RPMI7951 (cell line): Measurements from ENCODE around the gene TSSK2. TPM values are rescaled to one million over a fixed set of nuclear protein-coding genes. Genes with fewer than 3 reads are reported as not detected.
"Not testable (repeated sequence)": the region's sequence is repeated elsewhere in the genome, so short reads cannot be mapped to it uniquely, and the experiment has no call there.

Source experiments
- DNase-seq: peaks from one replicate; pipeline ENCODE4 v3.0.0-alpha.2; 2012; ENCODE audit warnings: low read depth
- total RNA-seq: library from RNA; depleted of rRNA; stranded (reverse); fragments of >200 nt; shearing (Covaris generic); gene quantifications from 2 replicates; pipeline ENCODE4 v1.2.3, GENCODE V29; 2014; rRNA removed

Gene TSSK2
- not detected in 2 replicates for total RNA-seq

DNA sequence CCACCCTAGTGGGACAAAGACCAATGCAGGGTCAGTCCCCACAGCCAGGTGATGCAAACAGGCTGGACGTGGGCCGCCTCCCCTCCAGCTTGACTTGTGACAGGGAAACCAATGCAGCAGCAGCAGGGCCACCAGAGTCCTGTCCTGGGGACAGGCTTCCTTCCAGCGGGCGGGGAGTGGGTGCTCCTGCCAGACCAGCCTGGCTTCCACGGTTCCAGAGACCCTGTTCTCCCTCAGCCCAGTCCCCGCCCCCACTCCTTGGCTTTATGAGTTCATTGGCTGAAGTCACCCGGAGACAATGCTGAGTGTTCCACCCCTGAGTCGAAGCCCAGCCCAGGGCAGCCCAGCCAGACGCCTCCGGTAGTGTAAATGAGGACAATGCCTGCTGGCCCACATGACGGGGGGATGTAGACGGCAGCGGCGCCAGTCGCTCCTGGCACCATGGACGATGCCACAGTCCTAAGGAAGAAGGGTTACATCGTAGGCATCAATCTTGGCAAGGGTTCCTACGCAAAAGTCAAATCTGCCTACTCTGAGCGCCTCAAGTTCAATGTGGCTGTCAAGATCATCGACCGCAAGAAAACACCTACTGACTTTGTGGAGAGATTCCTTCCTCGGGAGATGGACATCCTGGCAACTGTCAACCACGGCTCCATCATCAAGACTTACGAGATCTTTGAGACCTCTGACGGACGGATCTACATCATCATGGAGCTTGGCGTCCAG is at the start of gene TSSK2:
Gene TSSK2 (plus strand): TSS at position 350 of the 726 bp plus-strand sequence. CDS start 92 bp downstream, at position 442.
- no peak for DNase-seq

DNA sequence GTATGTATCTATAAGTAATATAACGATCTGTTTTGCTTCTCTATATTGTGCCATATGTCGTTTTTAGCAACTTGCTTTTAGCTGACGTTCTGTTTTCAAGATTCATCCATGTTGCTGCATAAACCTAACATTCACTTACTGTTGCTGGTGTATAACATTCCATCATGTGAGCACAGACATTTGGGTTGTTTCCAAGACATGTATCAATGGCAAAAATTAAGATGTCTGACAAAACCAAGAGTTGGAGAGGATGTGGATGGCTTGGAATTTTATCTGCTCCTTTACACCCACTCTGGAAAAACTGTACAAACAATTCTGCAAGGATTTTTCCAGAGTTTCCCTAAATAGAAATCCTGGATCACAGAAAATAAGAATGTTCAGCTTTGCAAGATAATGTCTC is 49.8 kb upstream of the TSSK2 start:
- DNase-seq = no peak

DNA sequence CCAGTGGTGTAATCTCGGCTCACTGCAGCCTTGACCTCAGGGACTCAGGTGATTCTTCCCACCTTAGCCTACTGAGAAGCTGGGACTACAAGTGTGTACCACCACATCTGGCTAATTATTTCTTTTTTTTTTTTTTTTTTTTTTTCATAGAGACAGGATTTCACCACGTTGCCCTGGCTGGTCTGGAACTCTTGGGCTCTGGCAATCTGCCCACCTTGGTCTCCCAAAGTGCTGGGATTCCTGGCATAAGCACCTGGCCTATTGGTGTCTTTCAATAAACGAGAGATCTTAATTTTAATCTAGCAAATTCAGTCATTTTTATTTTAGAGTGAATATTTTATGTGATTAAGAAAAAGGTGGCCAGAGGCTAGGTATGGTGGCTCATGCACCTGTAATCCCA is 49.0 kb upstream of the TSSK2 start:
- DNase-seq = no peak

DNA sequence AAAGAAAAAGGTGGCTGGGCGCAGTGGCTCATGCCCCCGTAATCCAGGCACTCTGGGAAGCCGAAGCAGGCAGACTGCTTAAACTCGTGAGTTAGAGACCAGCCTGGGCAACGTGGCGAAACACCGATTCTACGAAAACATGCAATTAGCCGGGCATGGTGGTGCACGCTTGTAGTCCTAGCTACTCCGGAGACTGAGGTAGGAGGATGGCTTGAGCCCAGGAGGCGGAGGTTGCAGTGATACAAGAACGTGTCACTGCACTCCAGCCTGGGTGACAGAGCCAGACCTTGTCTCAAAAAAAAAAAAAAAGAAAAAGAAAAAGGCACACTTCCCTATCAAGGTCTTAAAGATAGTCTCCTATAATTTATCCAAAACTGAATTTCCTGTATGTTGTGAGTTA is 48.3 kb upstream of the TSSK2 start:
- DNase-seq = no peak

DNA sequence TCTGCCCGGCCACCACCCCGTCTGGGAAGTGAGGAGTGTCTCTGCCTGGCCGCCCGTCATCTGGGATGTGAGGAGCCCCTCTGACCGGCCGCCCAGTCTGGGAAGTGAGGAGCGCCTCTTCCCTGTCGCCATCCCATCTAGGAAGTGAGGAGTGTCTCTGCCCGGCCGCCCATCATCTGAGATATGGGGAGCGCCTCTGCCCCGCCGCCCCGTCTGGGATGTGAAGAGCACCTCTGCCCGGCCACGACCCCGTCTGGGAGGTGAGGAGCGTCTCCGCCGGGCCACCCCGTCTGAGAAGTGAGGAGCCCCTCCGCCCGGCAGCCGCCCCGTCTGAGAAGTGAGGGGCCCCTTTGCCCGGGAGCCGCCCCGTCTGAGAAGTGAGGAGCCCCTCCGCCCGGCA is 47.0 kb upstream of the TSSK2 start:
- DNase-seq = not testable (repeated sequence)

DNA sequence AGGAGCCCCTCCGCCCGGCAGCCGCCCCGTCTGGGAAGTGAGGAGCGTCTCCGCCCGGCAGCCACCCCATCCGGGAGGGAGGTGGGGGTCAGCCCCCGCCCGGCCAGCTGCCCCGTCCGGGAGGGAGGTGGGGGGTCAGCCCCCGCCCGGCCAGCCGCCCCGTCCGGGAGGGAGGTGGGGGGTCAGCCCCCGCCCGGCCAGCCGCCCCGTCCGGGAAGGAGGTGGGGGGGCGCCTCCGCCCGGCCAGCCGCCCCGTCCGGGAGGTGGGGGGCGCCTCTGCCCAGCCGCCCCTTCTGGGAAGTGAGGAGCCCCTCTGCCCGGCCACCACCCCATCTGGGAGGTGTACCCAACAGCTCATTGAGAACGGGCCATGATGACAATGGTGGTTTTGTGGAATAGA is 46.5 kb upstream of the TSSK2 start:
- DNase-seq = not testable (repeated sequence)

DNA sequence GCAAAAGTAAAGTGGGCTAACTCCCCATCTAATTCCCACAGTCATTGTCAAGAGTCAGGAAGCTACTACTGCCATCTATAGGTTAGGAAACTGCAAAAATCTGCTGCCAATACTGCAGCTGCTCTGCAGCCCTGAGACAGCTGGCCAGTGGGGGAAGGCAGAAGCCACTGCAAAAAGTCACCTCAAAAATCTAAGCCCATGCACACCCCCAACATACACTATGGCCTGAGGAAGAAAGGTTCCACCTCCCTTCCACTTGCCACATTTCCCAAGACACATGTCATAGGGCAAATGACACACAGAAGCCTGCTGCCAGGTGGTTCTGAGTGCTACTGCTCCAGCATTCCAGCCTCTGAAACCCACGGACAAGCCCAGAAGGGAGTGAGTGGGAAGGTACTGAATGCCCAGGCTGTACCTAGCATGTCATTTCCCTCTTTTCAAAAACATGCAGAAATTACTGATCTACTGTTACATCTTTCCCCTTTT is 45.8 kb upstream of the TSSK2 start:
- peak; percentile 39 for DNase-seq

DNA sequence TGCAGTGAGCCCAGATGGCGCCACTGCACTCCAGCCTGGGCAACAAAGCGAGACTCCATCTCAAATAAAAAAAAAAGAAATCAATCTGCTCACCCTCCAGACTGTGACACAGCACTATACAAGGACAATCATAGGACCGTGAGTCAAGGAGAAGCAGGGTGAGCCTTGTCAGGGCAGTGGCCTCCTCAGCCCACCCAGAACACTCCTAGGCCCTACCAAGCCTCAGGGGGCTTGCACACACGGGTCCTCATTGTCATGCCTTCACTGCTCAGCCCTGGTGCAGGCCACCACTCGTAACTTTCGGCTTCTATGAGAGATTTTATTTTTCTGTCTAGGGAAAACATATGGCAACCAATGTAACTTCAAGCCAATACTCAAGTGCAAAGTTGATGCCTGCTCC is 44.7 kb upstream of the TSSK2 start:
- DNase-seq = no peak

DNA sequence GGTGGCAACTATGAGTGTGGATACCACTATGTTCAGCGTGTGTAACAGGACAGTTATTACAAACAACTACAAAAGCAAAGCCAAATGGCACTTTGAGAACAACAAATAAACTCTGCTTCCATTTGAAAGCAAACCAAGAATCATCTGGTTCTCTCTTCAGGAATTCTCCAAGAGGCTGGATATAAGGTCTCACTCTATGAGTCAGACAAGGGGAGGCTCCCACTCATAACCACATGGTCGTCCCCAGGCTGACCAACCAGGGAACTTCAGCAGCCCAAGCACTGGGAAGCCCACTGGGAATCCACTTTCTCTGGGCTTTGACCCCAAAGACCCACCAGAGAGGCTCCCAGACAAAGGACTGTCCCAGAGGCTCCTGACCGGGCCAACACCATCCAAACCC is 44.2 kb upstream of the TSSK2 start:
- peak; percentile 47 for DNase-seq

DNA sequence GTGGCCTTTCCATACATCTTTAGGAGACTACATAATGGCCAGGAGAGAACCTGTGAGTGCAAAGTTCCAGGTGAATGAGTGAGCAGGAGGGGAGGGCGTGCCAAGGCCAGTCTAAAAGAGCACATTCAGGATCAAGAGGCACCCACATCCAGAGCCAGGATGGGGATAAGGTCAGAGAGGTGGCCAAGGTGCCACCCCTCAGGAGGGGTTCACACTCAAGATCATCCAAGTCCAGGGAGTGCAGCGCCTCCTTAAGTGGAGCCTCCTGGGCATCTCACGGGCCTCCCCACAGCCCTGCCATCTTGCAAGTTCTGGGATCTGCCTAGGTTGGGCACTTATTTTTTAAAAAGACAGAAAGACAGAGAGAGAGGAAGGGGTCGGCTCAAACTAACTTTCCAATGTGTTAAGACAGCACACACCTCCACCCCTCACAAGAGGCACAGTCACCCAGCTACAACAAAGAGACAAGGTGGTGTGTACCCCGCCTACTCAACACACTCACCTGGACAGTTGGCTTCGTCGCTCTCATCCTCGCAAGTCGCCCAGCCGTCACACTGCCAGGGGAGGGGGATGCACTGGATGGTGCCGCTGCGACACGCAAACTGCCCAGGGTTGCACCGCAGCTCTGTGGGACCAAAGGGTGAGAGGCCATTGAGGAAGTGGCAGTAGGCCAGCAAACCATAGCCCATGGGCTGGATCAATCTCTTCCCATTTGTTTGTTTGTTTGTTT is 42.1 kb upstream of the TSSK2 start:
- no peak for DNase-seq

DNA sequence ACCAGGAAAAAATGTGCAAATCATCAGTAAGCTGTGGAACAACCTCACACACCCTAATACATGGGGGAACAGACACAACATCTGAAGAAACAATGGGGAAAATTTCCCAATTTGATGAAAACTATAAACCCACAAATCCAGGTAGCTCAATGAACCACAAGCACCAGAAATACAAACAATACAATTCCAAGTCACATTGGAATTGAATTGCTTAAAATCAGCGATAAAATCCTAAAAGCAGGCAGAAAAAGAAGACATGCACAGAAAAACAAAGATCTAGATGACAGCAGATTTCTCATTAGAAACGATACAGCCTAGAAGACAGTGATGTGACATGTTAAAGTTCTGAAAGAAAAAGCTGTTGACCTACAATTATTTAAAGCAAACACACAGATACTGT is 40.9 kb upstream of the TSSK2 start:
- no peak for DNase-seq

DNA sequence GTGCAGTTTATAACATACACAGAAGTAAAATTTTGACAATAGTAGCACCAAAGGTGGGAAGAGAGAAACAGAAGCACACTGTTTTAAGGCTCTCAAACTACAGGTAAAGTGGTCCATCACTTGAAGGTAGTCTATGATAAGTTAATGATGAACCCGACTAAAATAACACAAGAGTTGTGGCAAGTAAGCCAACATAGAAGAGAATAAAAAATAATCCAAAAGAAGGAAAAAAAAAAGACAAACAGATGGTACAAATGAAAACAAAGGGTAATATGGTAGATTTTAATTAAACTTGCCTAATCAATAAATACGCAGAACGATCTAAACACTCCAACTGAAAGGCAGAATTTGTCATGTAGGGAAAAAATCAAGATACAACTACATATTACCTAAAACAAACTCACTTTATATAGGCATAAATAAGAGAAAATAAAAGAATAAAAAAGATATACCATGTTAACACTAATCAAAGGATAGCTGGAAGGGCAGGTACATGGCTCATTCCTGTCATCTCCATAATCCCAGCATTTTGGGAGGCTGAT is 40.5 kb upstream of the TSSK2 start:
- no peak for DNase-seq

DNA sequence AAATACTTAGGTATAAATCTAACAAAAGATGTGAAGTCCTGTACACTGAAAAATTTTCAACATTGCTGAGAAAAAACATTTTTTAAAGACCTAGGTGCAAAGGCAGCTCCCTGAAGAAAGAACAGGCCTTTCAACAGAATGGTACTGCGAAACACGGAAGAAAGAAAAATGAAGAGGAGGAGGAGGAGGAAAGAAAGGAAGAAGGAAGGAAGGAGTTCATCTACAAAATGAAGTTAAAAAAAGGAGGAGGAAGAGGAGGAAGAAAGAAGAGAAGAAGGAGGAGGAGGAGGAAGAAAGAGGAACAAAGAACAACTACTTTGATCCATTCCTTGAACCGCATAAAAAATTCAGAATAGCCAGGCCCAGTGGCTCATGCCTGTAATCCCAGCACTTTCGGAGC is 38.4 kb upstream of the TSSK2 start:
- DNase-seq = no peak

DNA sequence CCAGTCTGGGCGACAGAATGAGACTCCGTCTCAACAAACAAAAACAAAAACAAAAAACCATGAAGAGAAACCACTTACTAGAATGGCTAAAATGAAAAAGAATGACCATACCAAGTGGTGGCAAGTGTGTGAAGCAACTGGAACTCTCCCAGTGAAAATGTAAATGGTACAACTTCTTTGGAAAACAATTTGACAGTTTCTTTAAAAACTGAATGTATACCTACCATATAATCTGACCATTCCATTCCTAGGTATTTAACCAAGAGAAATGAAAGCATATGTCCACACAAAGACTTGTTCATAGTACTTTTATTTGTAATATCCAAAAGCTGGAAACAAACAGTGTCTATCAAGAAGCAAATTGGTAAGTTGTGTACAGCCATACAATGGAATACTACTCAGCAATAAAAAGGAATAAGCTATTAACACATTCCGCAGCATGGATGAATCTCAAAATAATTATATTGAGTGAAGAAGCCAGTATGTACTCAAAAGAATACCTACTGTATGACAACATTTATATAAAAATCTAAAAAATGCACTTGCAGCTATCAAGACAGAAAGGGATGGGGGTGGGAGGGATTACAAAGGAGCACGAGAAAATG is 36.6 kb upstream of the TSSK2 start:
- DNase-seq = no peak

DNA sequence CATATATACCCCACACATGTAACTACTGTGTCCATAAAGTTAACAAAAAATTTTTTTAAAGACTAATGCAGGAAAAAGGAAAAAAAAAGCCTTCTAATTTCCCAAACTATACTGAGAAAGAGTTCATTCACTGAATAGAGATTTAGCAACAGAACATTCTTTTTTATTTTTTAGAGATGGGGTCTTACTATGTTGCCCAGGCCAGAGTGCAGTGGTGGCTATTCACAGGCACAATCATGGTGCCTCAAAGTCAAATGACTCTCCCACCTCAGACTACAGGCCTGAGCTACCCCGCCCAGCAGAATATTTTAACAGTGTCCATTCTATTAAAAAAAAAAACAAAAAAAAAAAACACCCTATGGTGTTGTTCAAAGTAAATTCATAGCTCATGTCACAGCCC is 34.6 kb upstream of the TSSK2 start:
- no peak for DNase-seq

DNA sequence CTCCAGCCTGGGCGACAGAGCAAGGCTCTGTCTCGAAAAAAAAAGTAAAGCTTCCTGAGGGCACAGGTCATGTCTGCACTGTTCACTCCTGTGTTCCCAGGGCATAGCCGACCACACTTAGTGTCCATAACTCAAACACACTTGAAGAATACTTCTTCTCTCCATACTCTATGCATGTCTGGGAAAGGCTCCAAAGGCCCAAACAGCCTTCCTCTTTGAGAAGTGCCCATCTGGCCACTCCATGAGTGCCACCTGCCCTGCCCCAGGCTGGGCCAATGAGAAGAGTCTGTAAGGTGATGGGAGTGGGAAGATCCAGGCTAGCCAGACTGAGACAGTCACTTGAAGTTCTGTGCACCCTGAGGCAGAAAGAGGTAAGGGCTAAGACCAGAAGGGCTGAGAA is 33.6 kb upstream of the TSSK2 start:
- DNase-seq = no peak

DNA sequence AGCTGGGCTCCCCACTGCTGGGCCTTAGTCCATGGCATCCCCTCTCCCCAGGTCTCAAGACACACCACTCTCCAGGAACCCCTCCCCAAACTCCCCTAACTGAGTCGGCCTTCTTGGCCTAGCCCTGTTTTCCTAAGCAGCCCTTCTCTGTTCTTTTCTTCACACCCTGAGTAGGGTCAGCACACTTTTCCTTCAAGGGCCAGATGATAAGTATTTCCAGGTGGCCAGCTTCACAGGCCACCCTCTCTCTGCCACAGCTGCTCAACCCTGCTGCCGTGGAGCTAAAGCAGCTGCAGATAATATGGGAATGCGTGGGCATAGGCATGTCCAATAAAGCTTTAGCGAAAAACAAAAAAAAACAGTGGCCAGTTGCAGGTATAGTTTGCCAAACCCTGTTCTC is 33.0 kb upstream of the TSSK2 start:
- no peak for DNase-seq

DNA sequence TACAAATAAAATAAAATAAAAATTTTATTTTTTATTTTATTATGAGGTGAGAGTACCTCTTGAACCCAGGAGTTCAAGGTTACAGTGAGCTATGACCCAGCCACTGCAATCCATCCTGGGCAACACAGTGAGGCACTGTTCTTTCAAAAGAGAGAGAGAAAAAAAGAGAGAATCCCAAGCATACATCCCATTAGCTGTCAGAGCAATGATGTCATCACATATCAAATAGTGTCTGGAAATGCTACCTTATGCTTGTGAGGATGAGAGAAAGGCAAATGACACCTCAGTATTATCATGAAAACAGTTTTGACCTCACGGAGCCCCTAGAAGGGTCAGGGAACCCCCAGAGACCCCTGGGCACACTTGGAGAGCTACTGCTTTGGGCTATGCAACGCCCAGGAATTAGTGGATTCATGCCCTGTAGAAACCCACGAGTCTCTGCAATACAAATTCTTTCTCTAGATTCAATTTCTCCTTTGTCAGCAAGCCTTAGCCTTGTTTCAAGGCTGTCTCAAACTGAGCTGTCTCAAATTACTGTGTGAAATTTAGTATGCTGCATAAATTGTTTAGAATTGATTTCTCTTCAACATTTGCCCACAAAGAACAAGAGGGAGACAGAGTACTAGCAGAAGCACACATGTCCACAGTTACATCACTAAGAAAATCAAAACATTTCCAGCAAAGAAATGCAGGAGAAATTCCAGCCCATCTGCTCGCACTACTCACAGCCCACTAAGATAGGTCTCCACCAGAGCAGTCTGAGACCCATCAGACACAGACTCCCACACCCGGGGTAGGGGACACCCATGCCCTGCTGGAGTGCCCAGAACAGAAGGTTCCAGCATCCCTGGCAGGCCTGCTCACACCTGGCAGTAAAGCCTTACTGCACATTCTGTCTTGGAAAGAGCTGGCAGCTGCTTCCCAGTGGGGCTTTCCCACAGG is 27.0 kb upstream of the TSSK2 start:
- no peak for DNase-seq

DNA sequence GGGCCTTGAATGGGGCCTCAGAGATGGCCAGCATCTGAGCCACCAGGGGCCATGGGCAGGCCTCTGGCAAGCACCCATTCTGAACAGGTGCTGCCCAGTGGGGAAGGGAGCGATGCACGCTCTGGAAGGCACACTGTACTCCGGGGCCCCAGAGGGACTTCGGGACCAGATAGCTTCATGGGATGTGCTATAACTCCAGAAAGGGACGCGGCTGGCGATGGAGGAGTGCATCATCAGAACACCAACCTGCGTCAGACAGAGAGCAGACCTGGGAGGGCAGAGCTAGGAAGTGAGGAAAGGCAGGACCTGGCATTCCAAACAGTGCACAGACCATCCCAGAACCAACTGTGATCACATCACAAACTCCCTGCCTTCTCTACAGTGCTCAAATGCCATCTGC is 25.7 kb upstream of the TSSK2 start:
- no peak for DNase-seq

DNA sequence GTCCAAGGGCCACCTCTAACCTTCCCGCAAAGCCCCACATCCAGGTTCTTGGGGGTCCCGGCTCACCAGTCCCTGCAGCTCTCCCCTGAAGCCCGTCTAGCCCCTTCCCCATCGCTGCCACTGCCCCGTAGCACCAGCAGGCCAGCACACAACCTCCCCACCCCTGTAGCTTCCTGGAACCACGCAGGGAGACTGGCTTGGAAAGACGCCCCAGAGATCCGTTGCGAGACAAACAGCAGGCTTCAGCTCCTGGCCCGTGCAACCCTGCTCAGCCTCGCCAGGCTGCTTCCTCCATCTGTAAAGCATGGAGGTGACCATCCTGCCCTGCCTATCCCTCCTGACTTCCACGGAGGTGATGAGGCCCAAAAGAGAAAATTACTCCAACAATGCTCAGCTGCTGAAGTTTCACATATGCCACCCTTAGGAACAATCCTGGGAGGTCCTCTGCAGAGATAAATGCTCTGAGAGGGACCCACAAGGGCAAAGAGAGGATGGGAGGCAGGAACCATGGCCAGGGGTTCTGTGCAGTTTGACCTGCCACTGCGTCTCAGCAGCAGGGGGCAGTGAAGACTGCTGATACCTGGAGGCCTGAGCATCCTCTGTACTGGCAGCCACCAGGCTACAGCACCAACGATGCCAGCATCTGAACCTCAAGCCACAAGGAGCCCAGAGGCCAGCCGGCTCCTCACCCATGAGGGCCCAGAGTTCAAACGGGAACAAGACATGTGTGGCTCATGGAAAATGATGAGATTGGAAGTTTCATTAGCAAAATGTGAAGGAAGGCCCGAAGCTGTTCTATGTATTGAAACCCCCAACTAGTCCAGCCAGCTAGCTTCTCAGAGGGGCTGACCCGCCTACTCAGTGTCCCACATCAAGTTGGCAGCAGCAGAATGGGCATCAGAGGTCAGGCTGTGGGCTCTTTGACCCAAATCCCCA is 25.0 kb upstream of the TSSK2 start:
- DNase-seq = no peak
